ENCODE results near the gene RNLS.

DNA sequence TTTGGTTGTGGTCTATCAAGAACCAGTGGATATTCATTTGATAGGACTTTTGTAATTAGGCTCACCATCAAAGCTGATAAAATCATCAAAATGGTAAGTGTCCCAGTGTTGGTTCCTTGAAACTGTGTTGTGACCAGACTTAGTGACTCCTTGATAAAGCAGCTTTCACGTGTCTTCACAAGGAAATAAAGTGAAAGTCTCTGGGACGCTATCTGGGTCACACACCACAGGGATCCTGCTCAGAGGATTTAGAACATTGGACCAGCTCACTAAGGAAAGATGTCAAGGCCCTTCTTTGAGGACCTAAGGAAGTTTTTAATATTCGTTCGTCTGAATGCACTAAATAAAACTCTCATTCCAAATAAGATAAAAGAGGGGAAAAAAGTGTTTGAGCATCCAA lies 193.1 kb downstream of the RNLS start:
- TF ChIP-seq, protein P1, sequence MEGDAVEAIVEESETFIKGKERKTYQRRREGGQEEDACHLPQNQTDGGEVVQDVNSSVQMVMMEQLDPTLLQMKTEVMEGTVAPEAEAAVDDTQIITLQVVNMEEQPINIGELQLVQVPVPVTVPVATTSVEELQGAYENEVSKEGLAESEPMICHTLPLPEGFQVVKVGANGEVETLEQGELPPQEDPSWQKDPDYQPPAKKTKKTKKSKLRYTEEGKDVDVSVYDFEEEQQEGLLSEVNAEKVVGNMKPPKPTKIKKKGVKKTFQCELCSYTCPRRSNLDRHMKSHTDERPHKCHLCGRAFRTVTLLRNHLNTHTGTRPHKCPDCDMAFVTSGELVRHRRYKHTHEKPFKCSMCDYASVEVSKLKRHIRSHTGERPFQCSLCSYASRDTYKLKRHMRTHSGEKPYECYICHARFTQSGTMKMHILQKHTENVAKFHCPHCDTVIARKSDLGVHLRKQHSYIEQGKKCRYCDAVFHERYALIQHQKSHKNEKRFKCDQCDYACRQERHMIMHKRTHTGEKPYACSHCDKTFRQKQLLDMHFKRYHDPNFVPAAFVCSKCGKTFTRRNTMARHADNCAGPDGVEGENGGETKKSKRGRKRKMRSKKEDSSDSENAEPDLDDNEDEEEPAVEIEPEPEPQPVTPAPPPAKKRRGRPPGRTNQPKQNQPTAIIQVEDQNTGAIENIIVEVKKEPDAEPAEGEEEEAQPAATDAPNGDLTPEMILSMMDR (IDR thresholded peaks at IDR 0.05), result no peak
- TF ChIP-seq POLR2A (IDR thresholded peaks at IDR 0.05), result no peak

All from vagina (tissue), 2 donors.